Measurements from ENCODE around the gene SPEN.

GRCh38 chr1:15956150-15956549 is 108.6 kb downstream of the SPEN start:
- TF ChIP-seq CTCF (conservative IDR thresholded peaks at IDR 0.05) (no peak), ZFX (IDR thresholded peaks at IDR 0.05) (no peak)

Data from C4-2B (cell line).